GM12892 (cell line): Measurements from ENCODE around the gene SH3RF1.

Experiments
- POLR2A ChIP-seq: IDR thresholded peaks from 2 replicates; pipeline ENCODE4 v1.6.1; 2011; ENCODE audit warnings: low read depth, low read length, control low read depth
- POLR2AphosphoS5 ChIP-seq: IDR thresholded peaks from 2 replicates; pipeline ENCODE4 v1.6.1; 2011; ENCODE audit warnings: low read depth, low read length, control low read depth

- no peak for TF ChIP-seq POLR2AphosphoS5
- no peak for TF ChIP-seq POLR2A
These were observed 50.3 kb downstream of the SH3RF1 start for GRCh38 chr4:169220447-169220846.
